Measurements from ENCODE around the gene LRRC14B. TPM values are rescaled to one million over a fixed set of nuclear protein-coding genes. Genes with fewer than 3 reads are reported as not detected.
"Not testable (repeated sequence)": the region's sequence is repeated elsewhere in the genome, so short reads cannot be mapped to it uniquely, and the experiment has no call there.

The LRRC14B gene
- total and polyA plus RNA-seq, 2 of the 13 experiments (the other 11 are each of a cell fraction or from before 2014, with no cell fraction given): not detected

GRCh38 chr5:219991-220390 lies 28.7 kb downstream of the LRRC14B start (continued):
- TF ChIP-seq ZHX1 (CRISPR knock-in tag; IDR thresholded peaks at IDR 0.05; ENCODE audit: low read depth): no peak
- no peak for TF ChIP-seq ZFY (CRISPR knock-in tag; IDR thresholded peaks at IDR 0.05)
- no peak for TF ChIP-seq ZNF407 (CRISPR knock-in tag; IDR thresholded peaks at IDR 0.05; ENCODE audit: not compliant biosample characterization)
- no peak for TF ChIP-seq STAG1 (CRISPR knock-in tag; IDR thresholded peaks at IDR 0.05)
- no peak for TF ChIP-seq SIX1 (CRISPR knock-in tag; IDR thresholded peaks at IDR 0.05; ENCODE audit: borderline replicate concordance)
- no peak for TF ChIP-seq NBN (conservative IDR thresholded peaks at IDR 0.05)

- WGBS (ENCODE audit: low lambda C conversion rate): 83% methylated on average over 6 of the region's 6 CpGs
- Histone ChIP-seq H3K79me2 (ENCODE audit: insufficient read depth, low read length) (peaks cover 56% of the 10 kb centered on the region), H3K4me1 (ENCODE audit: insufficient read depth, low read length) (peaks cover 31% of the 10 kb centered on the region), H4K20me1 (ENCODE audit: insufficient read depth, low read length) (peaks cover 37% of the 10 kb centered on the region), H3K36me3 (replicated peaks in 1 of 2; ENCODE audit: control insufficient read depth in 1 of 2, insufficient read depth in 2 of 2, low read length in 2 of 2) (peaks cover 18 to 38% of the 10 kb centered on the region in 2 experiments; a peak in 4 of 5 replicates)
- FAIRE-seq; BruUV-seq (replicated peaks); H3K9me3 ChIP-seq (ENCODE audit: low read length); H3K9ac ChIP-seq (ENCODE audit: insufficient read depth, low read depth, low read length); DNase-seq (ENCODE audit: low spot score); CTCF ChIA-PET (ENCODE audit: low intra/inter-chr PET ratio, low total read pairs); H2AFZ ChIP-seq (ENCODE audit: low read length); POLR2A ChIA-PET; intact Hi-C loops (cut with micrococcal nuclease; ENCODE audit: unreplicated experiment); H3K27me3 ChIP-seq (ENCODE audit: control insufficient read depth in 1 of 2, insufficient read depth in 2 of 2, low read length in 2 of 2); ATAC-seq; H3K4me2 ChIP-seq (ENCODE audit: low read depth, low read length); in situ Hi-C loops (cut with HindIII; ENCODE audit: extremely low pct_ligation_motif_present, low pct_unique_long_range_greater_than_20kb); H3K27ac ChIP-seq (ENCODE audit: extremely low read length, insufficient read depth, low read length); H3K4me3 ChIP-seq (replicated peaks in 1 of 3; ENCODE audit: insufficient read depth in 1 of 3, low read depth in 2 of 3, low read length in 3 of 3): not testable (repeated sequence)
These were observed 31.8 kb downstream of the LRRC14B start for GRCh38 chr5:222951-223715.
